HG02610 (cell line): ENCODE measurements around the gene GTF3C2.
"Not testable (repeated sequence)": the region's sequence is repeated elsewhere in the genome, so short reads cannot be mapped to it uniquely, and the experiment has no call there.

Experiments used
- ATAC-seq: cut with Tn5 transposase; IDR thresholded peaks from one replicate; pipeline ENCODE4 v1.9.1; 2021; ENCODE audit warnings: mild to moderate bottlenecking, moderate library complexity; ENCODE audit not compliant: unreplicated experiment

Gene GTF3C2

GRCh38 chr2:27322301-27322765, 34.2 kb downstream of the GTF3C2 start:
- ATAC-seq = no peak

DNA sequence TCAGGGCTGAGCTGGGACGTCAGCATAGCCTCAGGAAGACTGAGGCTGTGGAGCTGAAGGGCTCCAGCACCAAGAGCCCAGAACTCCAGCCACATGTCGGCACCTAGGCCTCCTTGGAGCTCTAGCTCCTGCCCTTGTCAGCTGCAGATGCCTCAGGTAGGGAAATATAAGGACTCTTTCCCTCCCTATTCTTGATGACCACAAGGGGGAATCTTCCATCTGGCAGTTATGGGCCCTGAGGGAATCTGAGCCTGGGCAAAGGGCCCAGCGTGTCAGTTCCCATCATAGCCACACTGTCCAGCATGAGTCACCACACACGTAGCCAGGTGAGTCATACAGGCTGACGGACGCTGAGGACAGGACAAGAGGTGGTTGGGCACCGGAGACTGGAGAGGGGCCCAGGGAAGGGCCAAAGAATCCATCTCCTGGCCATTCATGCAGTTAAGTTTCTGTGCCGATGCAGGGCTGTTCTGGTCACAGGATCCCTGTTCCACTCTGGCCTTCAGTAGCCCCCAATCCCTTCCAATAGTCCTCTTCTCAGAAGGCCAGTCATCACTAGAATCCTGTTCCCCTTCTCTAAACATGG, 35.5 kb downstream of the GTF3C2 start:
- no peak for ATAC-seq

GRCh38 chr2:27319839-27320238, 36.7 kb downstream of the GTF3C2 start:
- ATAC-seq = not testable (repeated sequence)

DNA sequence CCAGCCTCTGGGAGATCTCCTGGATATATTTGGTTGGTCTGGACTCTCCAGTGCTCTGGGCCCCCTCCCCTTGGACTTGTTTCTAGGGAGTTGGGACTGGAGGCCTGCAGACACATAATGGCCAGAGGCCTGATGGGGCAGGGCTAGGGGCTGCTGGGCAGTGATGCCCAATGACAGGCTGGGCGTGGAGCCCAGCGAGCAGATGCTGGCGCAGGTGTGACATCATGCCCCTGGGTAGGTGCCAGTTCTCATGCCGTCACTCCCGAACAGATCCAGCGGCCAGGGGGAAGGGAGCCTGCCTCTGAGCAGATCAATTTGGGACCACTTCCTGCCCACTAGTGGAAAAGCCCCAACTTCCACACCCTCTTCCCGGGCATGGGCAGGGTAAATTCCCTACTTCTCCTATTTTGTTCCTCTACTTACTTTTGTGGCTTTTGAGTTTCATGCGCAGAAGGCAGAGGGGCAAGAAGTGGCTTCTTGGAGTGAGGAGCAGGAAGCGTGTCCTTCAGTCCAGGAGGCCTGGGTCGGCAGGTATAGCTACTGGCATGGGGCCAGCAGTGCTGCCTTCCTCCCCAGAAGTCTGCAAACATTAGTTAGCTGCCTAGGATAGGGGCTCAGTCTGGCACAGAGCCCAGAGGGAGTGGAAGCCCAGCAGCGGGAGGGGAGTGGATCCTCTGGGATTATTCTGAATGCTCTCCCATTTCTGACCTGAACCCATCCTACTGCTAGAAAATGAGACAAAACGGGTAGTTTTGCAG, 39.7 kb downstream of the GTF3C2 start:
- ATAC-seq = no peak

- no peak for ATAC-seq
Measured at GRCh38 chr2:27315122-27315521, 41.4 kb downstream of the GTF3C2 start.

GRCh38 chr2:27314709-27315108, 41.9 kb downstream of the GTF3C2 start:
- ATAC-seq = no peak

DNA sequence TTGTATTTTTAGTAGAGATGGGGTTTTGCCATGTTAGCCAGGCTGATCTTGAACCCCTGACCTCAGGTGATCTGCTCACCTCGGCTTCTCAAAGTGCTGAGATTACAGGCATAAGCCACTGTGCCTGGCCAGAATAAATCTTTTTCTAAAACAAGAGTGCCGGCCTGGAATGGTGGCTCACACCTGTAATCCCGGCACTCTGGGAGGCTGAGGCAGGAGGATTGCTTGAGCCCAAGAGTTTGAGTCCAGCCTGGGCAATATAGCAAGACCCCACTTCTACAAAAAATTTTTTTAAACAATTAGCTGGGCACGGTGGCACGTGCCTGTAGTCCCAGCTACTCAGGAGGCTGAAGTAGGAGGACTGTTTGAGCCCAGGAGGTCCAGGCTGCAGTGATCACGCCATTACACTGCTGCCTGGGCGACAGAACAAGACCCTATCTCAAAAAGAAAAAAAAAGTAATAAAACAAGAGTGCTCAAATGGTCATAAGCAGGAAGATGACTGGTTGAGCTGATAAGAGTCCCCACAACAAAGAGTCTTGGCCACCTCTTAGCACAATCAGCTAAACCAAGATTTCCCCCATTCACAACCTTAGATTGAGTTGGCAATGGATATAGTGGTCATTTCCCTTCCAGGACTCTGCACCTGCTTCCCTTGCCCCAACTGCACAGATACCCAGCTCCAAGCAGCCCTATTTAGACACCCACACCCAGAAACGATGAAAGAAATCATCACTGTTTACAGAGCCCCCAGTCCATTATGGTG, 42.5 kb downstream of the GTF3C2 start:
- ATAC-seq = no peak

GRCh38 chr2:27312152-27312551, 44.4 kb downstream of the GTF3C2 start:
- no peak for ATAC-seq

- ATAC-seq = no peak
Measured at GRCh38 chr2:27309651-27310050, 46.9 kb downstream of the GTF3C2 start.

GRCh38 chr2:27308359-27308881, 48.1 kb downstream of the GTF3C2 start, which contains the start of gene UCN:
Gene UCN, minus strand, starts transcription at chr2:27308445. Its CDS starts 550 bp downstream, at chr2:27307895.
- ATAC-seq = no peak

- ATAC-seq = no peak
Measured at GRCh38 chr2:27307545-27308358, 48.8 kb downstream of the GTF3C2 start.

DNA sequence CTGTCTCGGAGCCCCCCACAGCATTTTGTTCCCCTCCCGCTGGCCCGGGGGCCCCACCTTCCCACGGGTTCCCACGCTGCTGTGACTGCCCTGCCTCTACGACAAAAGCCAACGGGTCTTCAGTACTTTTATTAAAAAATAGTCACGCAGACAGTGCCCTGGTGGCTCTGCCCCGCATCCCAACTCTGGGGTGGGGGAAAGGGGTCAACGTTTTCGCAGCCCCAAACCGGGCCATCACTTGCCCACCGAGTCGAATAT, 49.3 kb downstream of the GTF3C2 start:
- ATAC-seq = no peak

DNA sequence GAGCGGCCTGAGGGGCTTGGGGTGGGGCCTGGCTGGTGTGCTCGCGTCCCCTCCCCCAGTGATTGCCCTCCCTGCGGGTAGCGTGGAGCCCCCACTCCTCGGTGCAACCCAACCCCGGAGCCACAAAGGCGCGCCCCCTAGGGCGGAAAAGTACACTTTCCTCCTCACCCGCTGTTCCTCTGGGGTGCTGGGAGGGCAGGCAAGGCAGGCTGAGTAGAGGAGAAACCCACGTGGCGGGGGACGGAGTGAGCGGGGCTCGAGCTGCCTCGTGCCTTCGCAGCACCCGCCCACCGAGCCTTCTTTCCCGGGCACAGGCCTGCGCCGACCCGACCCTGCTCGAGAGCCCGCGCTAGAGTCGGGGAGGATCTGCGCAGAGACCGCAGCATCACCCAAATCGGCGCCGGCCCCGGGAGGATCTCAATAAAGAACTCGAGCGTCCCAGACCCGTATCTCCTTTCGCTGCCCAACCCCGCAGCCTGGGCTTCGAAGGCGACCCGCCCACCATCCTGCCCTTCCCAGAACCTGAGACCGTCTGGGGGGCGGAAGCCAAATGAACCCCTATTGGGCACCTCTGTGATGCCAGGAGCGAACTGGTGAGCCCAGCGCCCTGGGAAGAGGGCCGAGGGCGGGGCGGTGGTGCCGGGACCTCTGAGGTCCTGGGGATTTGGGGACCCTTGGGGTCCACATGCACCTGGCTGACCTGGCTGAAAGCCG, 49.8 kb downstream of the GTF3C2 start:
- no peak for ATAC-seq

DNA sequence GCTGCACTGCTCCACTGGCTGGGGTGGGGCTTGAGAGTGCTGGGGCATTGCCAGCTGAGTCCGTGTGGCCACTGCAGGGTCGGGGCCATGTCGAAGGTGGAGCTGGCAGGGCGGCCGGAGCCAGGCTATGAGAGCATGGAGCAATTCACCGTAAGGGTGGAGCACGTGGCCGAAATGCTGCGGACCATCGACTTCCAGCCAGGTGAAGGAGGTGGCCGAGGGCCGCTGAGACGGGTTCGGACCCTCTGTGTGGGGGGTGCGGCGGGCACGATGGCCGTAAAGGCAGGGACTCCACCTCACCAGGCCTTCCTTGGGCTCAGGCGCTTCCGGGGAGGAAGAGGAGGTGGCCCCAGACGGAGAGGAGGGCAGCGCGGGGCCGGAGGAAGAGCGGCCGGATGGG, 50.4 kb downstream of the GTF3C2 start:
- no peak for ATAC-seq

GRCh38 chr2:27305516-27305915, 51.0 kb downstream of the GTF3C2 start:
- ATAC-seq = no peak

- no peak for ATAC-seq
Measured at GRCh38 chr2:27304488-27305240, 51.9 kb downstream of the GTF3C2 start.

DNA sequence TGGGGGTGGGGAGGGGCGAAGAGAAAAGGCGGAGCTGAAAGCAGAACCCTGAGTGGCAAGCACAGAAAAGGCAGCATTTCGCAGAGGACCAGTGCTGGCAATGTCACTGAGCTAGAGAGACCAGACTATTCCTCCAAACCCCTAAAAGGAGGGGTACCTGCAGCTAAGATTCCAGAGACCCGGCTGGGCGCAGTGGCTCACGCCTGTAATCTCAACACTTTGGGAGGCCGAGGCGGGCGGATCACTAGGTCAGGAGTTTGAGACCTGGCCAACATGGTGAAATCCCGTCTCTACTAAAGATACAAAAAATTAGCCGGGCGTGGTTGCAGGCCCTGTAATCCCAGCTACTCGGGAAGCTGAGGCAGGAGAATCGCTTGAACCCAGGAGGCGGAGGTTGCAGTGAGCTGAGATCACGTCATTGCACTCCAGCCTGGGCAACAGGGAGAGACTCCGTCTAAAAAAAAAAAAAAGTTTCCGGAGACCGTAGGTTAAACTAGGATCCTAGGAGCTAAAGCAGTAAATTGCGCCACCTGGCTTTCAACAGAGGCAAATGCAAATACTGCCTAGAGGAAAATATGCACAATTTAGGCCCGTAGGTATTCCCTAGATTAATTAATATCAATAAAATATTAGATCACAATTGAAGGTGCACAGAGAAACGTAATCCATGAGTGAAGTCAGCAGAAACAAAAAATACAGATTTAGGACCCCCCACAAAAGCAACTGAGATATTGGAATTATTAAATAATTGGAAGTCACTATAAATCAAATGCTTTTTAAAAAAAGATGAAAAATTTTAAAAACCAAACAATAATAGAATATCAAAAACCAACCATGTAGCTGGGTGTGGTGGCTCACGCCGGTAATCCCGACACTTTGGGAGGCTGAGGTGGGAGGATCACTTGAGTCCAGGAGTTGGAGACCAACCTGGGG, 53.2 kb downstream of the GTF3C2 start:
- no peak for ATAC-seq

- not testable (repeated sequence) for ATAC-seq
Measured at GRCh38 chr2:27300606-27301005, 56.0 kb downstream of the GTF3C2 start.
